Measurements from ENCODE around the gene ALMS1.

- TF ChIP-seq CTCF (IDR thresholded peaks at IDR 0.05), result no peak
- TF ChIP-seq POLR2AphosphoS5 (IDR thresholded peaks at IDR 0.05), result no peak
- TF ChIP-seq POLR2A (IDR thresholded peaks at IDR 0.05; ENCODE audit: low read depth), result no peak
Measured at GRCh38 chr2:73468376-73468775, 82.7 kb downstream of the ALMS1 start.
